Panc1 (cell line): ENCODE data around the gene SESN2. TPM values are rescaled to one million over a fixed set of nuclear protein-coding genes. Genes with fewer than 3 reads are reported as not detected.

Experiments
- ATAC-seq: fragments of 200-7000 bp; cut with Tn5 transposase; 2 replicates; pipeline ENCODE4 v1.9.1; 2020; ENCODE audit warnings: mild to moderate bottlenecking, moderate library complexity
- BruUV-seq: library from RNA; stranded (reverse); fragments of 400-500 nt; replicated peaks from 2 replicates; lab custom pipeline; 2021; lab: Mats Ljungman, UMichigan
- CTCF ChIA-PET: fragments of 300-600 bp; sonication (Branson Sonifier 250); formaldehyde crosslinking; loops from one replicate; lab custom pipeline; 2022; ENCODE audit warnings: antibody characterized with exemption; lab: Charles Lee
- POLR2A ChIA-PET: fragments of 300-600 bp; sonication (Branson Sonifier 250); formaldehyde crosslinking; loops from one replicate; lab custom pipeline; 2022; ENCODE audit warnings: antibody characterized with exemption; lab: Charles Lee
- DNase-seq: peaks from one replicate; pipeline ENCODE4 v3.0.0-alpha.2; 2010; ENCODE audit warnings: low read depth, low spot score
- H3K27ac ChIP-seq: 2 replicates; pipeline ENCODE4 v1.5.1; 2011; ENCODE audit warnings: mild to moderate bottlenecking, low read length, inconsistent platforms
- H3K27me3 ChIP-seq: fragments of 200-500 bp; sonication (Bioruptor generic); 2 replicates; pipeline ENCODE4 v1.6.0; 2014; ENCODE audit warnings: low read length, inconsistent platforms; ENCODE audit not compliant: control insufficient read depth, insufficient read depth
- H3K36me3 ChIP-seq: fragments of 200-500 bp; sonication (Bioruptor generic); 2 replicates; pipeline ENCODE4 v1.5.1; 2014; ENCODE audit warnings: inconsistent platforms, mild to moderate bottlenecking, low read length, moderate library complexity; ENCODE audit not compliant: control insufficient read depth, insufficient read depth
- H3K4me1 ChIP-seq: 2 replicates; pipeline ENCODE4 v1.5.1; 2011; ENCODE audit warnings: inconsistent platforms, mild to moderate bottlenecking, low read length, moderate library complexity; ENCODE audit not compliant: control insufficient read depth, insufficient read depth
- H3K4me3 ChIP-seq, 2 experiments: 2 replicates each; pipeline ENCODE4 v1.5.1; 2011 to 2012; ENCODE audit warnings: low read depth in 2 of 2, low read length in 2 of 2, mild to moderate bottlenecking in 2 of 2, inconsistent platforms in 1 of 2, moderate library complexity in 1 of 2
- H3K9me3 ChIP-seq: fragments of 200-500 bp; sonication (Bioruptor generic); 2 replicates; pipeline ENCODE4 v1.5.1; 2014; ENCODE audit warnings: low read depth, mild to moderate bottlenecking, inconsistent platforms, low read length, moderate library complexity; ENCODE audit not compliant: control insufficient read depth, insufficient read depth
- POLR2AphosphoS5 ChIP-seq: IDR thresholded peaks from 2 replicates; pipeline ENCODE4 v1.6.1; 2012; ENCODE audit warnings: mild to moderate bottlenecking, low read depth, low read length, moderate library complexity
- SIN3A ChIP-seq: IDR thresholded peaks from 2 replicates; pipeline ENCODE4 v1.6.1; 2012; ENCODE audit warnings: low read depth, mild to moderate bottlenecking, low read length, moderate library complexity, borderline replicate concordance; ENCODE audit not compliant: insufficient read depth
- TCF7L2 ChIP-seq: IDR thresholded peaks from 2 replicates; pipeline ENCODE4 v1.6.1; 2011; ENCODE audit warnings: mild to moderate bottlenecking, low read depth, low read length, inconsistent platforms
- in situ Hi-C: cut with HindIII; loops from 2 replicates; pipeline ENCODE4 v1.10.0; 2016; ENCODE audit warnings: low sequenced_read_pairs, low pct_unique_long_range_greater_than_20kb
- intact Hi-C: fragments of 100-400 bp; cut with micrococcal nuclease; formaldehyde crosslinking; loops from one replicate; pipeline ENCODE4 v1.10.0; 2022; ENCODE audit not compliant: unreplicated experiment
- total RNA-seq: library from RNA; stranded (reverse); gene quantifications from one replicate; pipeline ENCODE4 v1.2.1, GENCODE V29; 2021; ENCODE audit not compliant: unreplicated experiment
- TF ChIP-seq, protein P1 (sequence below): fragments of 450-650 bp; IDR thresholded peaks from 2 replicates; pipeline ENCODE4 v1.5.1; 2017; ENCODE audit warnings: mild to moderate bottlenecking
- TF ChIP-seq, protein P2 (sequence below), 2 experiments: IDR thresholded peaks; 2 replicates each; pipeline ENCODE4 v1.6.1; 2011 to 2012; ENCODE audit warnings: low read depth in 2 of 2, control low read depth in 1 of 2, low read length in 1 of 2, mild to moderate bottlenecking in 1 of 2, moderate library complexity in 1 of 2; ENCODE audit not compliant: insufficient read depth in 1 of 2

SESN2 gene
- total RNA-seq, 1 experiment from 2014 or later: 19.7 TPM

DNA sequence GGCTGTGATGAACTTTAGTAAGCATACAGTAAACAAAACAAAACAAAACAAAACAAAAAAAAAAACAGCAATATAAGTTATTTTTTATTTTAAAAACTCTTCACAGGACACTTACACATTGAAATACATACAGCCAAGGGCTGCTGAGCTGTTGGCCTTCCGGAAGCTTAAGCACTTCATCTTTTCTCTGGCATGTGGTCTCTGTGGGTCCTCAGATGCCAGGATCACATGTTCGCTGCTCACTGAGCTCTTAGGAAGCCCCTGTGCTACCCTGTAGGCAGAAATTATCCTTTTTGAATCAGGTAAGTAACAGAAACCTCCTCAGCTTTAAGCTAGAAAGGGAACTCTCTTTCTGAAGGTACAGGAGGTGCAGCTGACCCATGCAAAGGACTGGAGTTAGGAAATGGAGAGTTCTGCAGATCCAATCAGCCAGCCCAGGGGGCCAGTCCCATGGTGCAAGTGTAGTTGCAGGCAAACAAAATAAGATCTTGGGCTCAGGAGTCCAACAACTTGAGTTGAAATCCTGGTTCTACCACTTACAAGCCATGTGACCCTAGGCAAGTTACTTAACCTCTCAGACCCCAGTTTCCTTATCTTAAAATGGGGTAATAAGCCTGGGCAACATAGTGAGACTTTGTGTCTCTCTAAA lies 47.1 kb downstream of the SESN2 start:
- intact Hi-C loops: no loop called here
- ATAC-seq (no peak), DNase-seq (no peak)
- Histone ChIP-seq H3K36me3 (no peaks in the 10 kb centered on the region), H3K27me3 (no peaks in the 10 kb centered on the region), H3K9me3 (no peaks in the 10 kb centered on the region), H3K27ac (no peak overlapping the region), H3K4me3 (no peak overlapping the region), H3K4me1 (no peaks in the 10 kb centered on the region)
- CTCF ChIA-PET: interaction anchor here (0.9 kb wide), 1 partner anchor 29 kb away, joined by 5 read pairs; no protein-coding TSS in a partner anchor
- no TSS peak for BruUV-seq
- no peak for TF ChIP-seq TCF7L2
- TF ChIP-seq, protein P1, sequence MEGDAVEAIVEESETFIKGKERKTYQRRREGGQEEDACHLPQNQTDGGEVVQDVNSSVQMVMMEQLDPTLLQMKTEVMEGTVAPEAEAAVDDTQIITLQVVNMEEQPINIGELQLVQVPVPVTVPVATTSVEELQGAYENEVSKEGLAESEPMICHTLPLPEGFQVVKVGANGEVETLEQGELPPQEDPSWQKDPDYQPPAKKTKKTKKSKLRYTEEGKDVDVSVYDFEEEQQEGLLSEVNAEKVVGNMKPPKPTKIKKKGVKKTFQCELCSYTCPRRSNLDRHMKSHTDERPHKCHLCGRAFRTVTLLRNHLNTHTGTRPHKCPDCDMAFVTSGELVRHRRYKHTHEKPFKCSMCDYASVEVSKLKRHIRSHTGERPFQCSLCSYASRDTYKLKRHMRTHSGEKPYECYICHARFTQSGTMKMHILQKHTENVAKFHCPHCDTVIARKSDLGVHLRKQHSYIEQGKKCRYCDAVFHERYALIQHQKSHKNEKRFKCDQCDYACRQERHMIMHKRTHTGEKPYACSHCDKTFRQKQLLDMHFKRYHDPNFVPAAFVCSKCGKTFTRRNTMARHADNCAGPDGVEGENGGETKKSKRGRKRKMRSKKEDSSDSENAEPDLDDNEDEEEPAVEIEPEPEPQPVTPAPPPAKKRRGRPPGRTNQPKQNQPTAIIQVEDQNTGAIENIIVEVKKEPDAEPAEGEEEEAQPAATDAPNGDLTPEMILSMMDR: no peak
- no peak for TF ChIP-seq POLR2AphosphoS5
- TF ChIP-seq, protein P2, sequence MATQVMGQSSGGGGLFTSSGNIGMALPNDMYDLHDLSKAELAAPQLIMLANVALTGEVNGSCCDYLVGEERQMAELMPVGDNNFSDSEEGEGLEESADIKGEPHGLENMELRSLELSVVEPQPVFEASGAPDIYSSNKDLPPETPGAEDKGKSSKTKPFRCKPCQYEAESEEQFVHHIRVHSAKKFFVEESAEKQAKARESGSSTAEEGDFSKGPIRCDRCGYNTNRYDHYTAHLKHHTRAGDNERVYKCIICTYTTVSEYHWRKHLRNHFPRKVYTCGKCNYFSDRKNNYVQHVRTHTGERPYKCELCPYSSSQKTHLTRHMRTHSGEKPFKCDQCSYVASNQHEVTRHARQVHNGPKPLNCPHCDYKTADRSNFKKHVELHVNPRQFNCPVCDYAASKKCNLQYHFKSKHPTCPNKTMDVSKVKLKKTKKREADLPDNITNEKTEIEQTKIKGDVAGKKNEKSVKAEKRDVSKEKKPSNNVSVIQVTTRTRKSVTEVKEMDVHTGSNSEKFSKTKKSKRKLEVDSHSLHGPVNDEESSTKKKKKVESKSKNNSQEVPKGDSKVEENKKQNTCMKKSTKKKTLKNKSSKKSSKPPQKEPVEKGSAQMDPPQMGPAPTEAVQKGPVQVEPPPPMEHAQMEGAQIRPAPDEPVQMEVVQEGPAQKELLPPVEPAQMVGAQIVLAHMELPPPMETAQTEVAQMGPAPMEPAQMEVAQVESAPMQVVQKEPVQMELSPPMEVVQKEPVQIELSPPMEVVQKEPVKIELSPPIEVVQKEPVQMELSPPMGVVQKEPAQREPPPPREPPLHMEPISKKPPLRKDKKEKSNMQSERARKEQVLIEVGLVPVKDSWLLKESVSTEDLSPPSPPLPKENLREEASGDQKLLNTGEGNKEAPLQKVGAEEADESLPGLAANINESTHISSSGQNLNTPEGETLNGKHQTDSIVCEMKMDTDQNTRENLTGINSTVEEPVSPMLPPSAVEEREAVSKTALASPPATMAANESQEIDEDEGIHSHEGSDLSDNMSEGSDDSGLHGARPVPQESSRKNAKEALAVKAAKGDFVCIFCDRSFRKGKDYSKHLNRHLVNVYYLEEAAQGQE (IDR thresholded peaks at IDR 0.05; ENCODE audit: insufficient read depth in 1 of 2, low read depth in 2 of 2, low read length in 1 of 2): no peak
- TF ChIP-seq SIN3A: no peak
- POLR2A ChIA-PET: interaction anchor here (0.5 kb wide), 1 partner anchor 45 kb away, joined by 6 read pairs; no protein-coding TSS in a partner anchor
- in situ Hi-C loops: no loop called here

DNA sequence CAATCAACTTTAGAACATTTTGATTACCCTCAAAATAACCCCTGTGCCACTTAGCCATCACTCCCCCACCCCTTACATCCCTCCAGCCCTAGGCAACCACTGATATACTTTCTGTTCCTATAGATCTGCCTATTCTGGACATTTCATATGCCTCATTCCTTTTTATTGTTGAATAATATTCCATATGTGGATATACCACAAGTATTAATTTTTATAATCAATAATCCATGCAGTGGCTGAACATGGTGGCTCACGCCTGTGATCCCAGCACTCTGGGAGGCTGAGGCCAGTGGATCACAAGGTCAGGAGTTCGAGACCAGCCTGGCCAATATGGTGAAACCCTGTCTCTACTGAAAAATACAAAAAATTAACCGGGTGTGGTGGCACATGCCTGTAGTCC lies 49.4 kb downstream of the SESN2 start:
- no peaks in the 10 kb centered on the region for H3K36me3 ChIP-seq
- no peaks in the 10 kb centered on the region for H3K27me3 ChIP-seq
- no peak for ATAC-seq
- H3K4me3 ChIP-seq: no peak overlapping the region
- no peaks in the 10 kb centered on the region for H3K4me1 ChIP-seq
- TF ChIP-seq TCF7L2 (no peak), SIN3A (no peak), POLR2AphosphoS5 (no peak)
- TF ChIP-seq, protein P2 (IDR thresholded peaks at IDR 0.05; ENCODE audit: insufficient read depth in 1 of 2, low read depth in 2 of 2, low read length in 1 of 2): no peak
- TF ChIP-seq, protein P1: no peak
- in situ Hi-C loops (no loop called here), intact Hi-C loops (no loop called here)
- BruUV-seq: no TSS peak
- ChIA-PET CTCF (no interaction called here), POLR2A (no interaction called here)
- H3K27ac ChIP-seq: no peak overlapping the region
- DNase-seq: no peak
- H3K9me3 ChIP-seq: no peaks in the 10 kb centered on the region
